Cardiac fibroblast (primary cell): ENCODE data around the gene CDH23.

Source experiments
- DNase-seq, 2 donors: peaks; one replicate each; pipeline versions ENCODE4 v3.0.0 to v3.0.0-alpha.2; 2010; ENCODE audit warnings: low read depth in 2 of 2
- H3K4me3 ChIP-seq, 2 donors: replicated peaks in 1 of 2; 1 replicate in 1 of 2; 2 replicates in 1 of 2; pipeline ENCODE4 v1.5.1; 2011; ENCODE audit warnings: low read depth in 2 of 2, low read length in 2 of 2, mild to moderate bottlenecking in 2 of 2, moderate library complexity in 1 of 2
- TF ChIP-seq, protein P1 (sequence below): IDR thresholded peaks from one replicate; pipeline ENCODE4 v1.5.1; 2011; ENCODE audit warnings: low read depth, mild to moderate bottlenecking, low read length, inconsistent platforms

Gene CDH23

GRCh38 chr10:71442859-71443570 is 46.3 kb downstream of the CDH23 start:
- DNase-seq = no peak
- H3K4me3 ChIP-seq = no peak overlapping the region
- TF ChIP-seq, protein P1, sequence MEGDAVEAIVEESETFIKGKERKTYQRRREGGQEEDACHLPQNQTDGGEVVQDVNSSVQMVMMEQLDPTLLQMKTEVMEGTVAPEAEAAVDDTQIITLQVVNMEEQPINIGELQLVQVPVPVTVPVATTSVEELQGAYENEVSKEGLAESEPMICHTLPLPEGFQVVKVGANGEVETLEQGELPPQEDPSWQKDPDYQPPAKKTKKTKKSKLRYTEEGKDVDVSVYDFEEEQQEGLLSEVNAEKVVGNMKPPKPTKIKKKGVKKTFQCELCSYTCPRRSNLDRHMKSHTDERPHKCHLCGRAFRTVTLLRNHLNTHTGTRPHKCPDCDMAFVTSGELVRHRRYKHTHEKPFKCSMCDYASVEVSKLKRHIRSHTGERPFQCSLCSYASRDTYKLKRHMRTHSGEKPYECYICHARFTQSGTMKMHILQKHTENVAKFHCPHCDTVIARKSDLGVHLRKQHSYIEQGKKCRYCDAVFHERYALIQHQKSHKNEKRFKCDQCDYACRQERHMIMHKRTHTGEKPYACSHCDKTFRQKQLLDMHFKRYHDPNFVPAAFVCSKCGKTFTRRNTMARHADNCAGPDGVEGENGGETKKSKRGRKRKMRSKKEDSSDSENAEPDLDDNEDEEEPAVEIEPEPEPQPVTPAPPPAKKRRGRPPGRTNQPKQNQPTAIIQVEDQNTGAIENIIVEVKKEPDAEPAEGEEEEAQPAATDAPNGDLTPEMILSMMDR = no peak

DNA sequence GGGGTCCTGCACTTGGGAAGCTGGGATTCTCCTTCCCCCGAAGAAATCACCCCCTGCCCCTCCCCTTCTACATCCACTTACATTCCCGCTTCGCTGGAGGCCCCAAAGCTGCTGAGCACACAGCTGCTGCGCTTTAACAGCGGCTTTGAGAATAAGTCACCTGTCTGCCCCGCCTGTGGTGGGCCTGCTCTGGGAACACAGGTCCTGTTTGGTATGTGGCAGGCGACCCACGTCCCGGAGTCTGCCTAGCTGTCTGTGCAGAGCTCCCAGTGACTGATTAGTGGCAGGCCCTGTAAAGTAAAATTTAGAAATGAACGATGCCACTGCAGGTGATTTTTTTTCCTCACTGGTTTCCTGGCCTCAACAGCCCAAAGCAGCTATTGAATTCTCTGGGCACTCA is 47.0 kb downstream of the CDH23 start:
- no peak for DNase-seq
- no peak overlapping the region for H3K4me3 ChIP-seq
- TF ChIP-seq, protein P1 = no peak

- H3K4me3 ChIP-seq = no peak overlapping the region
- TF ChIP-seq, protein P1 = no peak
- no peak for DNase-seq
Observed at GRCh38 chr10:71444284-71445054, 47.7 kb downstream of the CDH23 start.

GRCh38 chr10:71447676-71448075 is 51.0 kb downstream of the CDH23 start:
- TF ChIP-seq, protein P1 = no peak
- H3K4me3 ChIP-seq = no peak overlapping the region
- DNase-seq = no peak

GRCh38 chr10:71448146-71448545 is 51.4 kb downstream of the CDH23 start:
- DNase-seq = no peak
- no peak overlapping the region for H3K4me3 ChIP-seq

DNA sequence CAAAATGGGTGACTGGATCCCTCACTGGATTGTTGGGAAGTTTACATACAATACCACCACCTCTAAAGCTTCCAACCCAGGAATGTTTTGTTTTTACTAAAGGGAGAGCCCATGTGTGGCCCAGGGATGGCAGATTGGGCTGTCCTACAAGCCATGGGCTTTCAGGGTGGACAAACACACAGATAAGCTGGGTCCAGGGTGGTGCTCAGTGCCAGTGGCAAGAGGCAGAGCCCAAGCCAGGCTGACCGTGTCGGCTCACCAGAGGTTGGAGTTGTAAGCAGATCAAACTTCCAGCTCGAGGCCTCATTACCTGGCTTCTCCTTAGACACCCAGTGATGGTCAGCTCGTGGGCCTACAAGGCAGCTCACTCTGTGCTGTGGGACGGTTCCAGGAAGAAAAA is 52.3 kb downstream of the CDH23 start:
- no peak for DNase-seq
- no peak overlapping the region for H3K4me3 ChIP-seq
- TF ChIP-seq, protein P1 = no peak

More at GRCh38 chr10:71448146-71448545, 51.4 kb downstream of the CDH23 start:
- TF ChIP-seq, protein P1 = no peak
